Measurements from ENCODE around the gene ZBTB9.
A peak's percentile ranks its signal among the peaks of the same experiment; 100 is the strongest.

The ZBTB9 gene, protein sequence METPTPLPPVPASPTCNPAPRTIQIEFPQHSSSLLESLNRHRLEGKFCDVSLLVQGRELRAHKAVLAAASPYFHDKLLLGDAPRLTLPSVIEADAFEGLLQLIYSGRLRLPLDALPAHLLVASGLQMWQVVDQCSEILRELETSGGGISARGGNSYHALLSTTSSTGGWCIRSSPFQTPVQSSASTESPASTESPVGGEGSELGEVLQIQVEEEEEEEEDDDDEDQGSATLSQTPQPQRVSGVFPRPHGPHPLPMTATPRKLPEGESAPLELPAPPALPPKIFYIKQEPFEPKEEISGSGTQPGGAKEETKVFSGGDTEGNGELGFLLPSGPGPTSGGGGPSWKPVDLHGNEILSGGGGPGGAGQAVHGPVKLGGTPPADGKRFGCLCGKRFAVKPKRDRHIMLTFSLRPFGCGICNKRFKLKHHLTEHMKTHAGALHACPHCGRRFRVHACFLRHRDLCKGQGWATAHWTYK

GRCh38 chr6:33454009-33454946 lies at the start of gene ZBTB9:
TSS of gene ZBTB9 (plus strand) at chr6:33454576. CDS start at chr6:33455101, 525 bp downstream.
- H3K4me3 ChIP-seq (ENCODE audit: insufficient read depth, low read length, poor library complexity, severe bottlenecking): peak within 1 kb of the TSS; percentile 84
- no peak for TF ChIP-seq EZH2phosphoT487 (conservative IDR thresholded peaks at IDR 0.05; ENCODE audit: low read length)
- no peak for TF ChIP-seq CTCF (IDR thresholded peaks at IDR 0.05; ENCODE audit: insufficient read depth, low read length, poor library complexity, severe bottlenecking)
- peak within 1 kb of the TSS; percentile 82 for H2AFZ ChIP-seq (ENCODE audit: low read depth, low read length, severe bottlenecking)
- peak within 1 kb of the TSS; percentile 83 for H3K4me2 ChIP-seq (ENCODE audit: low read depth, low read length, poor library complexity, severe bottlenecking)
- no peaks in the 10 kb centered on the region for H3K9me2 ChIP-seq (replicated peaks; ENCODE audit: insufficient read depth, low read length)
- H3F3A ChIP-seq (ENCODE audit: insufficient read depth): no peaks in the 10 kb centered on the region
- H3K27me3 ChIP-seq (ENCODE audit: low read length): no peaks in the 10 kb centered on the region
- H3K79me2 ChIP-seq (ENCODE audit: insufficient read depth, low read length): peaks cover 19% of the 10 kb centered on the region; the same call in 1 of the 2 replicates
- H3K9ac ChIP-seq (ENCODE audit: low read length): peak within 1 kb of the TSS; percentile 80
- H3K27ac ChIP-seq (ENCODE audit: low read depth, low read length): peak within 1 kb of the TSS; percentile 6; the same call in 1 of the 2 replicates
- H4K20me1 ChIP-seq (ENCODE audit: low read depth, low read length): no peaks in the 10 kb centered on the region
- no peaks in the 10 kb centered on the region for H3K36me3 ChIP-seq (ENCODE audit: low read length)
- H3K9me3 ChIP-seq (ENCODE audit: insufficient read depth, low read length): no peaks in the 10 kb centered on the region

DNA sequence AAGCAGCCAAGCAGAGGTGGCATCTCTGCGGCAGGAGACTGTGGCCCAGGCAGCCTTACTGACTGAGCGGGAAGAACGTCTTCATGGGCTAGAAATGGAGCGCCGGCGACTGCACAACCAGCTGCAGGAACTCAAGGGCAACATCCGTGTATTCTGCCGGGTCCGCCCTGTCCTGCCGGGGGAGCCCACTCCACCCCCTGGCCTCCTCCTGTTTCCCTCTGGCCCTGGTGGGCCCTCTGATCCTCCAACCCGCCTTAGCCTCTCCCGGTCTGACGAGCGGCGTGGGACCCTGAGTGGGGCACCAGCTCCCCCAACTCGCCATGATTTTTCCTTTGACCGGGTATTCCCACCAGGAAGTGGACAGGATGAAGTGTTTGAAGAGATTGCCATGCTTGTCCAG lies 49.5 kb upstream of the ZBTB9 start:
- TF ChIP-seq EZH2phosphoT487 (conservative IDR thresholded peaks at IDR 0.05; ENCODE audit: low read length) (no peak), CTCF (IDR thresholded peaks at IDR 0.05; ENCODE audit: insufficient read depth, low read length, poor library complexity, severe bottlenecking) (no peak)
- Histone ChIP-seq H3K79me2 (ENCODE audit: insufficient read depth, low read length) (peaks cover 19% of the 10 kb centered on the region), H4K20me1 (ENCODE audit: low read depth, low read length) (no peaks in the 10 kb centered on the region; the same call in 1 of the 2 replicates), H3F3A (ENCODE audit: insufficient read depth) (peaks cover 53% of the 10 kb centered on the region), H3K4me2 (ENCODE audit: low read depth, low read length, poor library complexity, severe bottlenecking) (no peak overlapping the region), H3K36me3 (ENCODE audit: low read length) (peaks cover 54% of the 10 kb centered on the region), H2AFZ (ENCODE audit: low read depth, low read length, severe bottlenecking) (no peak overlapping the region), H3K9me2 (replicated peaks; ENCODE audit: insufficient read depth, low read length) (no peaks in the 10 kb centered on the region), H3K9ac (ENCODE audit: low read length) (no peak overlapping the region), H3K4me3 (ENCODE audit: insufficient read depth, low read length, poor library complexity, severe bottlenecking) (no peak overlapping the region), H3K9me3 (ENCODE audit: insufficient read depth, low read length) (no peaks in the 10 kb centered on the region), H3K27ac (ENCODE audit: low read depth, low read length) (no peak overlapping the region), H3K27me3 (ENCODE audit: low read length) (no peaks in the 10 kb centered on the region)

GRCh38 chr6:33405386-33405940 lies 48.9 kb upstream of the ZBTB9 start:
- H3K79me2 ChIP-seq (ENCODE audit: insufficient read depth, low read length): peaks cover 13% of the 10 kb centered on the region
- H3K9ac ChIP-seq (ENCODE audit: low read length): no peak overlapping the region
- TF ChIP-seq CTCF (IDR thresholded peaks at IDR 0.05; ENCODE audit: insufficient read depth, low read length, poor library complexity, severe bottlenecking): no peak
- H4K20me1 ChIP-seq (ENCODE audit: low read depth, low read length): no peaks in the 10 kb centered on the region; the same call in 1 of the 2 replicates
- no peak overlapping the region for H3K4me2 ChIP-seq (ENCODE audit: low read depth, low read length, poor library complexity, severe bottlenecking)
- no peak overlapping the region for H2AFZ ChIP-seq (ENCODE audit: low read depth, low read length, severe bottlenecking)
- H3F3A ChIP-seq (ENCODE audit: insufficient read depth): peaks cover 56% of the 10 kb centered on the region
- H3K9me3 ChIP-seq (ENCODE audit: insufficient read depth, low read length): no peaks in the 10 kb centered on the region
- no peaks in the 10 kb centered on the region for H3K27me3 ChIP-seq (ENCODE audit: low read length)
- no peak overlapping the region for H3K4me3 ChIP-seq (ENCODE audit: insufficient read depth, low read length, poor library complexity, severe bottlenecking)
- H3K27ac ChIP-seq (ENCODE audit: low read depth, low read length): no peak overlapping the region
- no peaks in the 10 kb centered on the region for H3K9me2 ChIP-seq (replicated peaks; ENCODE audit: insufficient read depth, low read length)
- H3K36me3 ChIP-seq (ENCODE audit: low read length): peaks cover 51% of the 10 kb centered on the region
